Gastrocnemius medialis (tissue), 4 donors: ENCODE measurements around the gene PCDH9.

ENCODE experiments used
- POLR2A ChIP-seq, 2 donors: fragments of 450-650 bp; IDR thresholded peaks; one replicate each; pipeline ENCODE4 v1.6.1; 2017; ENCODE audit warnings: antibody characterized with exemption in 2 of 2, mild to moderate bottlenecking in 2 of 2, moderate library complexity in 2 of 2
- TF ChIP-seq, protein P1 (sequence below), 5 experiments: fragments of 450-650 bp in 3 of 5; fragments of 200-600 bp in 2 of 5; sonication (generic) in 2 of 5; IDR thresholded peaks in 4 of 5; conservative IDR thresholded peaks in 1 of 5; 1 replicate in 4 of 5; 2 replicates in 1 of 5; pipeline ENCODE4 v1.5.1; 2016 to 2019; ENCODE audit warnings: antibody characterized with exemption in 5 of 5, mild to moderate bottlenecking in 3 of 5, moderate library complexity in 3 of 5

DNA sequence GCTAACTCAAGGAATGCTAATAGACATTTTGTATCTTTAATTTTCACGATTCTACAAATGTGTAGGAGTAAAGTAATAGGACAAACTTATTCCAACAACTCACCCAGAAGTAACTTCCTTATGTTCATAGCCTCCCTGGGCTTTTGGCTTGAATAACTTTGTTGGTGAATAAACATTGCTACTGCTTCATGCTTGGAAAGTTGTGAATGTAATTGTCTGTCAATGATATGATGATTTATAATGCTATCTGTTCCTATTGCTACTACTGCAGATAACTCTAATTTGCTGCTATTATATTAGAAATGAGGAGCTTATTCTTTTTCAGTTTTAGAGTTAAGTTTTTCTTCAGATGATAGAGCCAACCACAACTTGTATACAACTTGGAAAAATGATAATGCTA, 307.7 kb downstream of the PCDH9 start:
- TF ChIP-seq, protein P1, sequence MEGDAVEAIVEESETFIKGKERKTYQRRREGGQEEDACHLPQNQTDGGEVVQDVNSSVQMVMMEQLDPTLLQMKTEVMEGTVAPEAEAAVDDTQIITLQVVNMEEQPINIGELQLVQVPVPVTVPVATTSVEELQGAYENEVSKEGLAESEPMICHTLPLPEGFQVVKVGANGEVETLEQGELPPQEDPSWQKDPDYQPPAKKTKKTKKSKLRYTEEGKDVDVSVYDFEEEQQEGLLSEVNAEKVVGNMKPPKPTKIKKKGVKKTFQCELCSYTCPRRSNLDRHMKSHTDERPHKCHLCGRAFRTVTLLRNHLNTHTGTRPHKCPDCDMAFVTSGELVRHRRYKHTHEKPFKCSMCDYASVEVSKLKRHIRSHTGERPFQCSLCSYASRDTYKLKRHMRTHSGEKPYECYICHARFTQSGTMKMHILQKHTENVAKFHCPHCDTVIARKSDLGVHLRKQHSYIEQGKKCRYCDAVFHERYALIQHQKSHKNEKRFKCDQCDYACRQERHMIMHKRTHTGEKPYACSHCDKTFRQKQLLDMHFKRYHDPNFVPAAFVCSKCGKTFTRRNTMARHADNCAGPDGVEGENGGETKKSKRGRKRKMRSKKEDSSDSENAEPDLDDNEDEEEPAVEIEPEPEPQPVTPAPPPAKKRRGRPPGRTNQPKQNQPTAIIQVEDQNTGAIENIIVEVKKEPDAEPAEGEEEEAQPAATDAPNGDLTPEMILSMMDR (IDR thresholded peaks at IDR 0.05 in 4 of 5, conservative IDR thresholded peaks at IDR 0.05 in 1 of 5) = no peak
- no peak for TF ChIP-seq POLR2A (IDR thresholded peaks at IDR 0.05)
